RPMI7951 (cell line): ENCODE measurements around the gene KLHL29. TPM values are rescaled to one million over a fixed set of nuclear protein-coding genes. Genes with fewer than 3 reads are reported as not detected.
A peak's percentile ranks its signal among the peaks of the same experiment; 100 is the strongest.

Experiments
- DNase-seq: peaks from one replicate; pipeline ENCODE4 v3.0.0-alpha.2; 2012; ENCODE audit warnings: low read depth
- total RNA-seq: library from RNA; depleted of rRNA; stranded (reverse); fragments of >200 nt; shearing (Covaris generic); gene quantifications from 2 replicates; pipeline ENCODE4 v1.2.3, GENCODE V29; 2014

Gene KLHL29
- total RNA-seq, 1 experiment from 2014 or later, result 0.84 TPM

DNA sequence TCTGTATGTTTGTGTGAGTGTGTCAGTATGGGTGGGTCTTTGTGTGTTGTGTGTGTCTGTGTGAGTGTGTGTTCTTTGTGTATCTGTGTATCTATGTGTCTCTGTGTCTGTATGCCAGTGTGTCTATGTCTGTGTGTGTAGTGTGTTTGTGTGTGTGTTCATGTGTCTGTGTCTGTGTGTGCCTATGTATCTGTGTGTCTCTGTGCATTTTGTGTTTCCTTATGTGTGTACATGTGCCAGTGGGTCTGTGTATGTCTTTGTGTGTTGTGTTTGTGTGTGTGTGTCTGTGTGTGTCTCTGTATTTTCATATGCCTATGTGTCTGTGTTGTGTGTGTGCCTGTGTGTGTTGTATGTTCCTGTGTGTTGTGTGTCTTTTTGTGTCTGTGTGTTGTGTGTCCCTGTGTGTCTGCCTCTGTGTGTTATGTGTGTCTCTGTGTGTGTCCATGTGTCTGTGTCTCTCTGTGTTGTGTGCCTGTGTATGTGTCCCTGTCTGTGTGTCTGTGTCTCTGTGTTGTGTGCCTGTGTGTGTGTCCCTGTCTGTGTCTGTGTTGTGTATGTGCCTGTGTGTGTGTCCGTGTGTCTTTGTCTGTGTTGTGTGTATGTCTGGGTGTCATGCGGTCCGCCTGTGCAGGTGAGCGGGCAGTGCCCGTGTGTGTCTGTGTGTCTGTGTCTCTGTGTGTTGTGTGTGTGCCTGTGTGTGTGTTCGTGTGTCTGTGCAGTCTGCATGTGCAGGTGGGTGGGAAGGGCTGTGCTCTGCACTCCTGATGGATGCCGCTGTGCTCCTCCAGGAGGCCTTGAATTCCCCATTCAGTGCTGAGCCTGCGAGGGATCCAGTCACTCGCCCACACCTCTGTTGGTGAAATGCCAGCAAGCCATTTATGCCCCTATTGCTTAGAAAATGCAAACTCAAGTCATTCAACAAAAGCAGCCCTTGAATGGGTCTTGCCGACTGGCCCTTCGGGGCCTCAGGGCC lies 37.4 kb downstream of the KLHL29 start:
- no peak for DNase-seq

DNA sequence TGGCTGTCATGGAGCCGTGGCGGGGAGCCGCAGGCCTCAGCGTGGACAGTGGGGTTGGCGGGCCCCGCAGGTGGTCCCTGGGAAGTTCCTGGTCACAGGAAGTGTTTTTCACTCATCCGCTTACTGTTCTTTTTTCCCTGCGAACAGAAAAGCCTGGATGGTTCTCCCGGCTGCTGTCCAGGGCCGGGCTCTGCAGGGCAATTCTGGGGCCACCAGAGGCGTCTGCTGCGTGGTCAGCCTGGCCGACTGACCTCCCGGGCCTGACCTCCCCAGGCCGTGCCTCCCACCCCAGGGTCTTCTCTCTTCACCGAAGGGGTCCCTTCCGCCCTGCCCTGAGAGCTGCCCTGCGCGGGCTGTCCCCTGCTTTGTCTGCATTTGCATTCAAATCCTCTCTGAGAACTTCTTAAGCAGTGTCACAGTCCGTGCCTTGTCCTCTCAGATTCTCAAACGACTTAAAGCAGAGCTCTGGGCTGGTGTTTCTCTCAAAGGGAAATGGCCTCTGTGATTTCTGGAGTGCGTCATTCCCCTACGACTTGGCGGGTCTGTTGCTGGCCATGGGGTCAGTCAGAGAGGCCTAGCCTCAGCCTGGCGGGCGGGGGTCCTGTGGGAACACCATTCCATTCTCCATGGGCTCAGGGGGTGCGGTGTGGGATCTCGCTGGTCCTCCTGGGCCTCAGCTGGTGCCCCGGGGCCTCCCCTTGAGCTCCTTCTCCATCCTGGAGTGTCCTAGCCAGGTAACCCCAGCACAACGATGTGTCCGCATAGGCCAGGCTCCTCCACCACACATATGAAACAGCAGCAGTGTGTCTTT lies 38.3 kb downstream of the KLHL29 start:
- no peak for DNase-seq

DNA sequence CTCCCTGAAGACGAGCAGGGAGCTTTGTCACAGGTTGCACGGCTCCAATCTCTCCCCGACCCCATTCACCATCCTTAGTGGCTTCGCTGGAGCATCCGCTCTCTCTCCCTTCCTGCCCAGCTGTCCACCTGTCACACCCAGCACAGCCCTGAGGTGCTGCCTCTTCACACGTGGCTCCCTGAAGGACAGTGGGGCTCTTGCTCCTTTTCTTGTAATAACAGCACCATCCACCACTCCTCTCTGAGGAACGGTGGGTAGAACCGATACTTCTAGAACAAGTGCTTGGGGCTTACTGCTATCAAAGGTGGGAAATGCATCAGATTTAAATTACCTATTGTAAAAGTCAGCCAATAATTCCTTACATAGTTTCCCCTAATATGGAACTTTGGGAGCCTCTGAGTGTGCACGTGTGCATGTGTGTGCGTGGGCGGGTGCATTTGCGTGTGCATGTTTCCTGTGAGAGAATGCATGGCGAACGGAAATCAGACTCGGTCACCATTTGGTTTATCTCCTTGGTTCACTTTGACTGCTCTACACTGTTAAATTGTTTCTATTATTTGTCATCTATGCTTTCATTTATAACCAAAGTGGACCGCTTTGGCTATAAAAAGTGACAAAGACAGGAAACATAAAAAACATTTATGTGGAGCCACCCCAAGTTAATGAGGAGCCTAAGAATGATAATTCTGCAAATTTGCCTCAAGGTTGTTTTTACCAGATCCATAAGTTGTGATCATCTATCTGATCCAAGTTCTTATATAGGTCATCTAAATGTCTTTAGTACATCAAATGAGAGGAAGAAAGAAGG lies 39.1 kb downstream of the KLHL29 start:
- no peak for DNase-seq

DNA sequence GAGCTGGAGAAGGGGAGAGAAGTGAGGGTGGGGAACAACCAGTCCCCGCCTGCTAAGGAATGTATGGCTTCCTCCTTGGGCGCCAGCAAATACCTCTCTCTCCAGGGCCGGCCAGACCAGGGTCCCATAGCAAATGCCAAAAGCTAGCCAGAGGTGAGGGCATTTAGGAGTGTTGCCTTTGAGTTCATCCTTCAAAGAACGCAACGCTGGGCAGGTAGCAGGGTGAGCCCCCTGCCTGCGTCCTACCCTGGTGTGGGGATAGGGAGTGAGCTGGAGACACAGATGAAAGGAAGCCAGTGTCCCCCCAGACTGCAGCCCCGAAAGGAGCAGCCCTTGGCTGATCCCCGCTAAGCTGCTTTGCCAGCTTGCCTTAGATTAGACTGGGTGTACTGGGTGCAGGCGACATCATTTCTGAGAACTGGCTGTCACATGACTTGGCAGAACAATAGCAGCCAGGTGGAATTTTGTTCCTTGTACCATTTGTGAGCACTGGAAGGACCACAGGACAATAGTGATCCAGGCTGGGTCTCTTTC lies 40.4 kb downstream of the KLHL29 start:
- no peak for DNase-seq

DNA sequence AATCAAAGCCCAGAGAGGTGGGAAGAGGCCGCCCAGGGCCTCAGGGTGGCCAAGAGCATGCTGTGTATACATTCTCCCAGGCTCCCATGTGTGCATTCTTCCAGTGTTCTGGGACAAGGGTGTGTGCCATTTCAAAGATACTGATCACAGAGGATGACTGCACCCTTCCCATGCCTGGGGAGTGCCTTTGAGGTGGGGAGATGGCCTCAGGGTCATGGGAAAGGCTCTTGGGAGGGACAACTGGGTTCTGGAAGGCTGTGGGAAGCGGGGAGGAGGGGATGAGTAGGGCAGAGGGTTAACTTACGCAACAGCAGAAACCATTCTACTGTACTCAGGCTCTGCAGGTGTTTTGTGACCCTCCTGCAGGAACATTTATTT lies 40.9 kb downstream of the KLHL29 start:
- no peak for DNase-seq

DNA sequence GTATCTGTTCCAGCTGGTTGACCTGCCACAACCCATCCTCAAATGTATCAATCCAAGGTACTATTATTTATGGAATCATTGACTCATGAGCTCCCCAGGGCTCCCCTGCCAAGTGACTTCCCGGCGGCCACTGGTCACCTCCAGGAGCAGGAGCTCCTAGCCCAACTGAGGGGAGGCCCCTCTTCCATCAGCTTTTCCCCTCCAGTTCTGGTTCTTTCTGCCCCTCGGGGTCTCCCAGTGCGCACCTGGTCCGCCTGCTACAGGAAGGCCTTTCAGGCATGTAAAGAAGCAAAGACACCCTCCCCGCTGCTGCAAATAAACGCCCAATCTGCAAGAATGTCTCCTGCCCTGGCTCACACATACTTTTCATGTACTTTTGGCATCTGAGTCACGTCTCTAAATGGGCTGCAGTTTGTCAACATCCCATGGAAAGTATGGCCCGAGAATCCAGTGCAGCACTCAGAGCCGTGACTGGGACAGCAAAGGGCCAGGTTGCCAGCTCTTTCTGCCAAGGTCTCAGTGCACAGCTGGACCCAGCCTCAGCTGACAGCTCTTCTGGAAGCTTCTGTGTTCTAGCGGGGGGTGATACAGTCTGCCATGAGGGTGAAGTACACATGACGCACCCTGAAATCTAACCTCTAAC lies 41.4 kb downstream of the KLHL29 start:
- DNase-seq, result no peak

DNA sequence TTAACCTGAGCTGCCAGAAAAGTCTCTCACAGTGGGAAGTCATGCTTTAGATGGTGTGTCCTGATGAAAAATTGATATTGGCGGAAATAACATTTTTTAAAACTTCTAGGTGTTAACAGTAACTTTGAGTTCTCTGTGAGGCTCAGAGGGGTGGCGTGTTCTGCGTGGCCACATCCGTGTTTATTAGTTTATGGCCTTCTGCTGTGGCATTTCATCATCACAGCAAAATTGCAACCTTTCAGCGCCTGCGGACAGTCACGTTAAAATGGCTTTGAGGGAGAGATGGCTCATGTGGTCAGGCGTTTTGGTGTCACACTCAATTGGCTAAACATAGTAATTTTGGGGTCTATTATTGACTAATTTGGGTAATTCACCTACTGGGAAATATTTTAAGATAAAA lies 42.4 kb downstream of the KLHL29 start:
- DNase-seq, result no peak

DNA sequence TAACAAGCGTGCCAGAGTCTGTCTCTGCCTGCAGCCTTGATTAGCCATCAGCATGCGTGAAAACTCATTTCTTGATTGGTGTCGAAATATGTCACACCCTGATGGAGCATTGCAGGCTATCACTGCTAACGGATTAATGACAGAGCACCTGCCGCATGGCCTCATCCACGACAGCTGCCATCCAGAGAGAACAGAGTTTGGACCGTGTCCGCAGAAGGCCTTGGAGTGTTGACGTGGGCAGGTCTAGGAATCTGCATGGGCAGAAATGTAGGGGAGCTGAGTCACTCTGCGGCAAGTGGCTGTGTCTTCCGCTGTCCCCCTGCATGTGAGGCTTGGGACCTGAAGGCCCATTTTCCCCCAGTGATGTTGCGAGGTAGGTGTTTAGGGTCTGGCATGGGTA lies 43.0 kb downstream of the KLHL29 start:
- DNase-seq, result no peak

DNA sequence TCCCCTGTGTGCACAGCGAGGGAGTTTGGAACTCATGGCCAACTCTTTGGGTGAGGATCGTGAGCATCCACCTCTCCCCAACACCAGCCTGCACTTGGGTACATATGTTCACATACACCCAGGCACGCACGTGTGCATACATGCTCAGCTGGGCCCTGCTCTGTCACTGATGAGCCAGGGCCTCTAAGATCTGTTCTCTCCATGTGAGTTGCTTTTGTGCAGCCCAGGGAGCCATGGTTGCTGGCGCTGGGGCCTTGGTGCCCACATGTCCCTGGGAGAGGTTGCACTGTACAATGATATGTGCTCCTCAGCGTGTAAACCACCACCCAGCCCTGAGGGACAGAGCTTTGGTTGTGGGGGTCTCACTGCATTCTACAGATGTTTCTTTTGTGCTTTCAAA lies 44.1 kb downstream of the KLHL29 start:
- no peak for DNase-seq

DNA sequence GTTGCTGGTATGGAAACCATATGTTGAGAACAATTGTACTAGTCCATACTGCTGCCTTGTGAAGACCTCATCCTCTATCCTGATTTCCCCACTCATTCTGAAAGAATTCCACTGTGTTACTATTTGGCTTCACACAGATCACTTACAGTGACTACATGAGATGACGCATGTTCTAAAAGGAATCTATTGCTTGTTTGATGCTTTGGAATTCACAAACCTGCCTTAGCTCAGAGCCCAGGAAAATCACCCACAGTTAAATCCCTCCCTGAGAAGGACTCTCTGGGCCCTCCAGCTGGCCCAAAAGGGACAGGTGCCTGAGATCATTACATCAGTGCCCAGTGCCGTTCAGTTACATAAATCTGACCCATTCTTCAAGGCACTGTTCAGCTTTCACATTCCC lies 45.3 kb downstream of the KLHL29 start:
- no peak for DNase-seq

DNA sequence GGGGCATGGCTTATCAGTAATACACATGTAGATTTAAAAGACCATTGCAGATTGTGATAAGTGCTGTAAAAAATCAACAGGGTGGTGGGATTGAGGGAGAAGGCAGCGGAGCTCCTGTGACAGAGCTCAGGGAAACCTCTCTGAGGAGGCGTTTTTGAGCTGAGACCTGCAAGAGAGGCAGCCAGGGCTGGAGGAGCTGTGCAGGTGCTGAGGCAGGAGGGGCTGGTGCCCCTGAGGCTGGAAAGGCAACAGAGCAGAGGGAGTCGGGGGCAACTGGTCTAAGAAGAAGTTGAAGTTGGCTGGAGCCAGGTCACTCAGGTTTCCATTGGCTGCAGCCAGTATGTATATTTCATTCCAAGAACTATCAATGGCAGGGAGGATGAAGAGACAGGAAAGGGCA lies 47.6 kb downstream of the KLHL29 start:
- DNase-seq, result no peak

DNA sequence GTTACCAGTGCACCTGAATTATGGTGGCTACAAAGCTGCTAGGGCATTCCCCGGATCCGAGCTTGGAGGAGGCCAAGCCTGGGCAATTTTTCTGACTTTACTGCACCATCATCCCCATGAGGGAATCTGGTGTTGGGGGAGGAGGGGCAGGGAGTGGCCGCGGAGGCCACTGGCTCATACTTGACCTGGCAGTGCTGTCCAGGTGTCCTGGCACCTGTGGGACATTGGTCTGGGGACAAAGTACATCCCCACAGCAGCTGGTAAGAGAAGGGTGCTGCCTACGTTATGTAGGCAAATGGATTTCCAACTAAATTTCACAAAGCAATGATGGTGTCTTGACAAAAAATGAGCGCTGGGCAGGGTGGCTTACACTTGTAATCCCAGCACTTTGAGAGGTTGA lies 48.3 kb downstream of the KLHL29 start:
- DNase-seq, result no peak

DNA sequence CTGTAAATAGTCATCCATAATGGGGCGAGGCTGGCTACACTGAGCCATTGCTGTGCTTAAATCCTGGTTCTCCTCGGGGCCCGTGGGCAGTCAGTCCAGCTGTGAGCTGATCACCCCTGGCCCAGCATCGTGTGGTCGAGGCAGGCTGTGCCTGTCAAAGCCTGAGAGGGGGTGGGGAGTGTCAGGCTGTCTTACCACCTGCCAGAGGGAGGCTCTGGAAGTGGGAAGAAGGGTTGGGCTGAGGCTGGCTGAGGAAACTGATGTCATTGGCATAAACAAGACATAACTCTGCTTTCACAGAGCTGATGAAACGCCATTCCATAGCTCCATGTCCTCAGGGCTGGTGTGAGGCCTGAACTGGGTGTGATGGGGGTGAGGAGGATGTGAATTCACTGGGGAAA lies 49.7 kb downstream of the KLHL29 start:
- DNase-seq, result no peak

DNA sequence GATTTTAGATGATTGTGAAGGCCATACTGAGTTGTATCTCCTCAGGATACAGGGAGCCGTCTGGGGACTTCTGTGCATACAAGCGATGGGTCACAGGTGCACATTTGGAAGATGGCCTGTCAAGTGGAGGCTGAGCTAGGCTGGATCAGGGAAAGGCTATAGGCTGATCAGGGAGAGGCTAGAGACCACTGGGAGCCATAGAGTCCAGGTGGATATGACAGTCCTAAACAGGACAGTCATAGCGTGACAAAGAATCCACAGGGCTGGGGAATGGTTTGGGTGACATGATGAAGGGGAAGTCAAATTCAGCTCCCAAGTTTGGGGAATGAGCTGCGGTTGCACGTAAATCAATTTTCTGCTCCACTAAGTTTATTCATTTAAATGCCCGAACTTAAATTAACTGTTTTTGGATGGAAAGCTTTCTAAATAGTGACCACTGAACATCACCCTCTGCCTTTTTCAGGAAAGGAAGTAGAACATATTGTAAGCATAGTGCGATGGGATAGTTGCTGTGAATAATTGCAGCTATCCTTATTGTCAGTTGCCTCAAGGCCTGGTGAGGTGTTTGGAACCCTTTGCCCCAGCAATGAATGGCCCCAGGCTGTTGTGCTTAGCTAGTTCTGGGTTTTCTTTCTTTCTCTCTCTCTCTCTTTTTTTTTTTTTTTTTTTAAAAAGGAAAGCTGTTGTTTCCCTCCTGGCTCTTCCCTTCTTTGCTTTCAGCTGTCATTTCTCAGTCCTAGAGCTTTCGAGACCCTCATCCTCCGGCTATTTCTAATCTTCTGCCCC lies 50.5 kb downstream of the KLHL29 start:
- DNase-seq, result no peak

DNA sequence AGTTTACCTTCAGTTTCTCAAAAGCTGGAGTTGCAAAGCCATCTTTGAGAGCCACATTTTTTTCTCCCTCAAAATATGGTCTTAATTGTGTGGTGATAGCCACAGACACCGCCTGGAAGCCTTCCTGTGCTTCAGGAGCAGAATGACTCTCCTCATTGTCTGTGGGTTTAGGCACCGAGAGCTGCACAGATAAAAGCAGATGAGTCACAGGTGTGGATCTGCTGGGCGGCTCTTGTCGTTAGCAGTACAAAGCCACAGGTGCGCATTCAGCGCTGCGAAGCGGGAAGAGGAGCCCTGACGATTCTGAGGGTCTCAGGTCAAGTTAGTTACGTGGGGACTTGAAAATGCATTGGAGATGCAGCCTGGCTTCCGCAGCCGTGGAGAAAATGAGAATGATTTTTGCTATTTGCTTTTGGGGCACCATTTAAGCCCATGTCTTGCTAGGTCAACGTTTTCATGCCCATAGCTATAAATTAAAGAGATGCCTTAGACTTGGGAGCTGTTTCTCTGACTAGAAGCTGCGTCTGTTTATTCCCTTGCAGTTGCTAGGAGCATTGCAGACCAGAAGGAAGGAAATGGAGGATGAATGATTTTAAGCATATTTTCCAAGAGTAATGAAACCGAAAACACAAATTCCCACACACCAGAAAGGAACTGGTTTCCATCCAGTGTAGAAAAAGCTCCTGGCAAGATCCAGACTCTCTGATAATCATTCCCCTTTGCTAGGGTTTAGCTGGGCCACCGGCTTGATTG lies 51.5 kb downstream of the KLHL29 start:
- DNase-seq, result no peak

DNA sequence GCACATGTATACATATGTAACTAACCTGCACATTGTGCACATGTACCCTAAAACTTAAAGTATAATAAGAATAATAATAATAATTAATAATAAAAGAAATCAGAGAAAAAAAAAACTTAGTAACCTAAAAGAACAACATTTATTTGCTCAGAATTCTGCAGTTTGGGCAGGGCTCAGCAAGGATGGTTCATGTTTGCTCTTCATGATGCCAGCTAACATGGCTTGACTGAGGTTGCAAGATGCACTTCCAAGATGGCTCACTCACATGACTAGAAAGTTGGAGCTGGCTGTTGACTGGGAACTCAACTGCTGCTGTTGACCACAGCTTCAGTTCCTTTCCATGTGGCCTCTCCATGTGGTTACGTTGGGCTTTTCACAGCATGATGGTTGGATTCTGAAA lies 56.4 kb downstream of the KLHL29 start:
- DNase-seq, result no peak

DNA sequence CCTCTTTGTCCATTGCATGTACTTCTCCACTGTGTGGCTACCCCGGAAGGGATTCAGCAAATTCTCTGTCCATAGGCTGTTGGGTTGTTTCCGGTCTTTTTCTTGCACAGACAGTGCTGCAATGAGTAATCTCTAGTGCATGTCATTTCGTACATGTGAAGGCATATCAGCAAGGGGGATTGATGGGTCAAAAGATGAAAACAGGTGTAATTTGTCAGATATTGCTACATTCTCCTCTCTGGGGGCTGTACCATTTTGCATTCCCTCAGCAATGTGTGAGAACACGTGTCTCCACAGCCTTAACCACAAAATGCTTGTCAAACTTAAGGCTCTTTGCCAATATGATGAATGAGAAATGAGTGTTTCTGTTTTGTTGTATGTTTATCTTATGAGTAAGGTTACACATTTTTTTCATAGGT lies 60.5 kb downstream of the KLHL29 start:
- DNase-seq, result peak; percentile 35

DNA sequence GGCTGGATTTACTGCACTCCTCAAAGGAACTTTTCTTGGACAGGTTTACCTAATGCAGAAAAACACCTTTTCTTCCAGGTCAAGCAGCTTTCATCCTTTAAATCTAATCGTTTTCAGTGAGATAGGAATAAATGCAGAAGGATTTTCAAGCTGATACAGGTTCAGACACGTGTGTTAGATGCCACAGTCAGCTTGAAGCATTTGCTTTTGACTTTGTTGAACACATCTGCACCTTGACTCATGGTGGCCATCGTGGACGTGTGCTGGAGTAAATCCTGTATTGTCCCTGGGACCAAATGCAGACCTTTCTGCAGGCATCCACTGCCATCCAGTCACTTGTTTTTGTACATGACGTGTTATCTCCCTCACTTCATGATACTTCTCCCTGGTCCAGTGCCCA lies 61.9 kb downstream of the KLHL29 start:
- DNase-seq, result no peak

DNA sequence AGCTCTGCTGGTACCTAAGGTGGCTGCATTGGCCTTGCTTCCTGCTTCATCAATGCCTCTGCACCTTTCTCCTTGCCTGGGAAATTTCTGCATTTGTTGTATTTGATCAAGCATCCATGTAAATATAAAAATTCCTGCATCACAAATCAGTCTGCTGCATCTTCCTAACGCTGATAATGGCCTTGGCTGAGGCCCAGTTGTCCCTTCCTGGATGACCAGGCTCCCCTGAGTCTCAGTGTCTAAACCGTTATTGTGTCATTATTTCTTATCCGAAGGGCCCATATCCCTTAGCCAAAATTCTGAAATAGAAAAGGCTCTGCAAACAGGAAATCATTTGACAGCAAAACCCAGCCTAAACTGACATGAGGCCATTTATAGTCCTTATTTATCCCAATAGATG lies 62.4 kb downstream of the KLHL29 start:
- DNase-seq, result no peak

DNA sequence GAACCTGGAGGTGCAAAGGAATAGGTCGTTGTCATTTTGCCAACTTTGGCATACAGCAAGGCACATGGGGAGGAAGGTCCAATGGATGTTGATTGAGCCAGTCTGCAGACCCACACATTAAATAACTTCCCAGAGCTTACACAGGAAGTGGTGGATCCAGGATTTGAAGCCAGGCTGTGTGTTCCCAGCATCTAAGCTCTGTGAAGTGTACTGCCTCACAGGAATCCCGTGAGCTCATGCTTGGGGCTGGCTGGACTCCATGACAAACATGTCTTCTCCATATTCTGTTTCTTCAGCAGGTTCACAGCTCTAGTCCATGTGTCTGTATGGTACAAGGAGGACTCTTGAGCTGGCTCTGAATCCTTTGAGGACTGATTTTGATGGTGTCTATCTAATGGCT lies 63.9 kb downstream of the KLHL29 start:
- DNase-seq, result no peak
